ENCODE results near the gene MPRIP. TPM values are rescaled to one million over a fixed set of nuclear protein-coding genes. Genes with fewer than 3 reads are reported as not detected.
"Not testable (repeated sequence)": the region's sequence is repeated elsewhere in the genome, so short reads cannot be mapped to it uniquely, and the experiment has no call there.

The MPRIP gene
- total RNA-seq, 1 donor from 2014 or later, result 350 TPM

GRCh38 chr17:17132746-17133145, 90.5 kb downstream of the MPRIP start:
- no peak for DNase-seq
- no peaks in the 10 kb centered on the region for H3K27me3 ChIP-seq (ENCODE audit: low read depth)
- no peaks in the 10 kb centered on the region for H3K9me3 ChIP-seq (replicated peaks)
- TF ChIP-seq CTCF (IDR thresholded peaks at IDR 0.05; ENCODE audit: borderline replicate concordance), result no peak
- no peak overlapping the region for H3K27ac ChIP-seq (replicated peaks)
- H3K4me3 ChIP-seq, result no peak overlapping the region
- H3K36me3 ChIP-seq, result peaks cover 92% of the 10 kb centered on the region
- H3K4me1 ChIP-seq, result peaks cover 57% of the 10 kb centered on the region
- intact Hi-C loops (cut with micrococcal nuclease), result no loop called here

GRCh38 chr17:17134051-17134956, 92.0 kb downstream of the MPRIP start:
- Histone ChIP-seq H3K36me3 (peaks cover 93% of the 10 kb centered on the region), H3K4me3 (no peak overlapping the region), H3K27ac (replicated peaks) (peak overlapping the region; percentile 25), H3K4me1 (peaks cover 42% of the 10 kb centered on the region), H3K9me3 (replicated peaks) (no peaks in the 10 kb centered on the region), H3K27me3 (ENCODE audit: low read depth) (no peaks in the 10 kb centered on the region)
- no peak for DNase-seq
- TF ChIP-seq CTCF (IDR thresholded peaks at IDR 0.05; ENCODE audit: borderline replicate concordance), result no peak
- intact Hi-C loops (cut with micrococcal nuclease), result no loop called here

GRCh38 chr17:17134957-17135333, 92.7 kb downstream of the MPRIP start:
- H3K4me1 ChIP-seq, result peaks cover 35% of the 10 kb centered on the region
- H3K9me3 ChIP-seq (replicated peaks), result no peaks in the 10 kb centered on the region
- H3K27ac ChIP-seq (replicated peaks), result peak overlapping the region; percentile 25
- H3K36me3 ChIP-seq, result peaks cover 93% of the 10 kb centered on the region
- no peak for TF ChIP-seq CTCF (IDR thresholded peaks at IDR 0.05; ENCODE audit: borderline replicate concordance)
- intact Hi-C loops (cut with micrococcal nuclease), result no loop called here
- DNase-seq, result no peak
- no peak overlapping the region for H3K4me3 ChIP-seq
- no peaks in the 10 kb centered on the region for H3K27me3 ChIP-seq (ENCODE audit: low read depth)

GRCh38 chr17:17136221-17136620, 94.0 kb downstream of the MPRIP start:
- H3K27me3 ChIP-seq (ENCODE audit: low read depth); H3K4me3 ChIP-seq; DNase-seq; H3K9me3 ChIP-seq (replicated peaks); H3K27ac ChIP-seq (replicated peaks); intact Hi-C loops (cut with micrococcal nuclease): not testable (repeated sequence)
- peaks cover 42% of the 10 kb centered on the region for H3K4me1 ChIP-seq
- H3K36me3 ChIP-seq, result peaks cover 95% of the 10 kb centered on the region

GRCh38 chr17:17137731-17138585, 95.7 kb downstream of the MPRIP start:
- DNase-seq, result no peak

More at GRCh38 chr17:17137731-17138585, 95.7 kb downstream of the MPRIP start:
- no peak overlapping the region for H3K27ac ChIP-seq (replicated peaks)
- H3K36me3 ChIP-seq, result peaks cover 92% of the 10 kb centered on the region
- no peak for TF ChIP-seq CTCF (IDR thresholded peaks at IDR 0.05; ENCODE audit: borderline replicate concordance)
- intact Hi-C loops (cut with micrococcal nuclease), result no loop called here
- peaks cover 42% of the 10 kb centered on the region for H3K4me1 ChIP-seq
- no peaks in the 10 kb centered on the region for H3K27me3 ChIP-seq (ENCODE audit: low read depth)
- H3K9me3 ChIP-seq (replicated peaks), result no peaks in the 10 kb centered on the region
- H3K4me3 ChIP-seq, result no peak overlapping the region
